ENCODE results near the gene KRTAP5-10.
"Not testable (repeated sequence)": the region's sequence is repeated elsewhere in the genome, so short reads cannot be mapped to it uniquely, and the experiment has no call there.

KRTAP5-10 gene

GRCh38 chr11:71542879-71543777 lies 22.2 kb upstream of the KRTAP5-10 start:
- ATAC-seq: peak; percentile 20 to 38

GRCh38 chr11:71543866-71544265 lies 21.5 kb upstream of the KRTAP5-10 start:
- ATAC-seq: no peak

- ATAC-seq: no peak
Observed at GRCh38 chr11:71544525-71545214, 20.7 kb upstream of the KRTAP5-10 start.

GRCh38 chr11:71545405-71545966 lies 19.9 kb upstream of the KRTAP5-10 start:
- ATAC-seq: no peak

- no peak for ATAC-seq
Observed at GRCh38 chr11:71548120-71548519, 17.2 kb upstream of the KRTAP5-10 start, which contains the start of gene KRTAP5-9. KRTAP5-9 (plus strand) TSS chr11:71548420; CDS start chr11:71548658, 238 bp downstream.

- no peak for ATAC-seq
Observed at GRCh38 chr11:71548716-71549151, 16.6 kb upstream of the KRTAP5-10 start.

DNA sequence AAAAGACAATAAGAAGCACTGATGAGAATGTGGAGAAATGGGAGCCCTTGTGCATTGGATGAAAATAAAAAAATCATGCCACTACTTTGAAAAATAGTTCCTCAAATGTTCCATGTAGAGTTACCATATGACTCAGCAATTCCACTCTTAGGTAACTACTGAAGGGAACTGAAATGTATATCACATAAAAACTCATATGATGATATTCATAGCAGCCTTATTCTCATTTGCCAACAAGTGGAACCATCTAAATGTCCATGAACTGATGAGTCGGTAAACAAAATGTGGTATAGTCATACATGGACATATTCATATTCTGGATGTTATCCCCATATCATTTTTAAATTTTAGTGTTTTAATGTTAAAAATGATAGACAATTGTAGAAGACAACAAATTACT lies 13.7 kb upstream of the KRTAP5-10 start:
- no peak for ATAC-seq

DNA sequence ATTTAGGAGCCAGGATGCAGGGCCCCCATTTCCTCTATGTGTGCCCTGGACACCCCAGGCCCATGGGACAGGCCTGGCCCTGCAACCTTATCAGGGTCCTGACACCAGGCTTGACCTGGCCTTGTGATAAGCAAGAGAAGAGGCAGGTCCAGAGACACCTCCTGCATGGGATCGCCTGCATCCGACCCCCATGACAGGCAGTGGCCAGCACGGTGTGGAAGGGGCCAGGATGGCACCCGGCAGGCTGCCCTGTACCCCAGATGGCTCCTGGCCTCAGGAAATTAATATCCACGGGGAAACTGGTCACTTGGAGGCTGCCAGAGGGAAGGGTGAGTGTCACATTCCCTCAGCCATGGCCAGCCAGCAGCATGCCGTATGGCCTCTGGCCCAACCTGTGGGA lies 10.4 kb upstream of the KRTAP5-10 start:
- ATAC-seq: no peak

DNA sequence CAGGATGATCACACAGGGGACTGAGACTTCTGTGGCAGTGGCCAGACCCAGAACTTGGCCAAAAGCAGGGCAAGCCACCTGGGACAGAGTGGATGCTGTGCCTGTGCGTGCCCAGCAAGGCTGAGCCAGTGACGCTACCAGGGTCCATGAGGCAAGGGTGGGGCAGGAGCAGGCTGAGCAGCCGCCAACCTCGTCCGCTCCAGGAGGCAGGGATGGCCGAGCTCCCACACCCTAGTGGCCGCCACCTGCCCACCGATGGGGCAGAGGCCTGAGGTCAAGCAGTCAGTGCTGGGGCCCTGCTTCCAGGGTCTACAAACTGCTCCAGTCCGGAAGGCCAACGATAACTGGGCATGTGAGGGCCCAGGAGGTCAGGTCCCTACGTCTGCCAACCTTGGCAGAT lies 9.9 kb upstream of the KRTAP5-10 start:
- ATAC-seq: no peak

GRCh38 chr11:71556018-71556417 lies 9.3 kb upstream of the KRTAP5-10 start:
- no peak for ATAC-seq

- no peak for ATAC-seq
Observed at GRCh38 chr11:71557257-71557656, 8.1 kb upstream of the KRTAP5-10 start.

- ATAC-seq: no peak
Observed at GRCh38 chr11:71558996-71559395, 6.4 kb upstream of the KRTAP5-10 start.

- ATAC-seq: no peak
Observed at GRCh38 chr11:71562120-71562519, 3.2 kb upstream of the KRTAP5-10 start.

- ATAC-seq: no peak
Observed at GRCh38 chr11:71563406-71563805, 2.0 kb upstream of the KRTAP5-10 start.

DNA sequence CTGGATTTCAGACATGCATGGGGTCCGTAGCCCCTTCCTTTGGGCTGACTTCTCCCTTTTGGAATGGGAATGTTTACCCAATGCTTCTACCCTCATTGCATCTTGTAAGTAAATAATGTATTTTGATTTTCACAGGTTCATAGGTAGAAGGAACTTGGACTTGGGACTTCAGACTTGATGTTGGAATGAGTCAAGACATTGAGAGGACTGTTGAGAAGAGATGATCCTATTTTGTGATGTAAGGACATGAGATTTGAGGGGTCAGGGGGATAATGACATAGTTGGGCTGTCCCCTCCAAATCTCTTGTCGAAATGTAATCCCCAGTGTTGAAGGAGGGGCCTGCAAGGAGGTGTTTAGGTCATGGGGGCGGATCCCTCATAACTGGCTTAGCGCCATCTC lies 933 bp upstream of the KRTAP5-10 start:
- no peak for ATAC-seq

- no peak for ATAC-seq
Observed at GRCh38 chr11:71566081-71566620, 788 bp downstream of the KRTAP5-10 start.

DNA sequence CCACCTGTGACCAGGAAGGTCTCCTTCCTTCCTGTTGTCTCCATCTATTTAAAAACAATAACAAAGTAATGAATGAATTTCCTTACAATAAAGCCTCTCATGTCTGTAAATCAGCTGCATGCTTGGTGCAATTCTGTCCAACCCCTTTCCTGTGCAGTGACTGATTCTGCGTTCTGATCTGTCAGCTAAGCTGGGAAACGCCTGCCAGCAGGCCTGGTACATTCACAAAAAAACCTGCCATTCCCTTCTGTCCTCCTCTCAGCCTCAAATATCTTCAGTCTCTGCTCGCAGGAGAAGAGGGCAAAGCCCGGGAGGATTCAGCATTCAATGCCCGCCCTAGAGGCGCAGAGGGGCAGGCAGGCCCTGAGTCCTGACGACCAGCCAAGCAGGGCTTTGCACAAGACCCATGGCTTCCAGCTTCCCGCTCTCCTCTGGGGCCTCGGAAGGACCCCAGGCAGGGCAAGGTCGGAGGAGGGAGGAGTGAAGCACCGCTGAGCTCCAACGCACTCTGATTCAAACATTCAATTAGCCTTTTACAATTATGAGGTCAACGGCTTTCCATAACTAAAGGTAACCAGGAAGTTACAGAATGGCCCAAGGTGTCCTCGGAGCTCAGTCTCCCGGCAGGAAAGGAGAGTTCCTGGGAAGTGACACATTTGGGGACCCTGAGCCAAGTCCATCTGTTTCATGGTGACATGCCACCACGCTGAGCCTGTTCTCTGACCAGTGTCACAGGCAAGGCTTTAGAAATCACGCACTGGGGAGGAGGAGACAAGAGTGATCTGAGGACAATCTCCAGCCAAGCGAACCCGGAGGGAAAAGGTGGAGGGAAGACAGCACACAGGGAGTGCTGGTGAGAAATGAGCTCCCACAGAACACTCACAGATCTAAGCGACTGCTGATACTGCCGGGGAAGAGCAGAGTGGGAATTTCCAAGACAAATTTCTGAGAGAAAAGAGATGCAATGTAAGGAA lies 1.6 kb downstream of the KRTAP5-10 start:
- ATAC-seq: not testable (repeated sequence)

DNA sequence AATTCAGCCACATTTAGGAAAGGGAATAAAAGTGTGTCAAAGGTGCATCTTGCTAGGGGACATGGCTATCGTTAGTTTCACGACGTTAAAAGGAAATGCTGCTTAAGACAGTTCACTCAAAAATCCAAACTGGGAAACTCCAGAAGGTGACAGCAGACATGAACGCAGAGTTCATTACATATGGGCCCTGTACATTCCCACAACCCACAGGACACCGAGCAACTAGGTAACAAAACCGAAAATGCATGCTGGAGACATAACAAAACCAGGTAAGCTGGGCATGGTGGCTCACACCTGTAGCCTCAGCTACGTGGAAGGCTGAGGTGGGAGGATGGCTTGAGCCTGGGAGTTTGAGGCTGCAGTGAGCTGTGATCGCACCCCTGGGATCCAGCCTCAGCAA lies 2.3 kb downstream of the KRTAP5-10 start:
- not testable (repeated sequence) for ATAC-seq

GRCh38 chr11:71568704-71569349 lies 3.5 kb downstream of the KRTAP5-10 start:
- ATAC-seq: no peak

DNA sequence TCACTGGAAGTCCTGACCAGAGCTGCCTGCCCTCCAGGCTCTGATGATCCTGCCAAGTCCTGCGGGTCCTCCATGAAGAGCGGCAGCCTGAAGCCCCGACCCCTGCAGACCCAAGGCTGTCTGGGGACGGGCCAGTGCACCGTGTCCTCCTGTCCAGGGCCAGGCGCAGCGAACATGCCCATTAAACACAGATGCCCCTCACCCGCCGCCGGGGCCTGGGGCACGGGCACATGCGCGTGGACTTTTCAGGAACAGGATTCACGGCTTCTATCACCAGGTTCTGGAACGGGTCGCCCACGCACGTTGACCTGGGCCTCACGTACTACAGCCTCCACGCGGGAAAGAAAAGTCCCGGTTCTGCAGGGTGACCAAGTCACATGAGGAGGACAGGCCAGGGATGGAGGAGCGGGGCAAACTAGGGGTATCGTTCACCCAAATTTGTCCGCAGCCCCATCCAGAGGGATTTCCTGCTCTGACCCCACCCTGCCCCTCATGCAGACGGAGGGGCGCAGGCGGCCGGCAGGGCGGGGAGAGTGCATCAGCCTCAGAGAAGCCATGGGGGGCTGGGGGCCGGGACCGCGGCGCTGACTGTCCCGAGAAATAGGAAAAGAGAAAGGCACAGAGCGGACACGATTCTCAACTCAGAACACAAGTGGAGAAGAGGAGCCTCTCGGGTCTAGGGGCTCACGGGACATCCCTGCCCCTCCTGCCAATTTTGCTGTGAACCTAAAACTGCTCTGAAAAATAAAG lies 5.9 kb downstream of the KRTAP5-10 start:
- not testable (repeated sequence) for ATAC-seq

GRCh38 chr11:71572811-71573210 lies 7.4 kb downstream of the KRTAP5-10 start:
- ATAC-seq: no peak

All from activated CD4-positive, CD25-positive, alpha-beta regulatory T cell treated with anti-CD3 and anti-CD28 coated beads, Interleukin-2, amount 50 U/mL, for 24 hours (primary cell).